Fibroblast of lung (primary cell): ENCODE results near the gene POGLUT2. TPM values are rescaled to one million over a fixed set of nuclear protein-coding genes. Genes with fewer than 3 reads are reported as not detected.

Experiments used
- DNase-seq, 2 donors: peaks; one replicate each; pipeline versions ENCODE4 v3.0.0 to v3.0.0-alpha.2; 2010; ENCODE audit warnings: low read depth in 2 of 2
- H2AFZ ChIP-seq: 2 replicates; pipeline ENCODE4 v1.5.1; 2012; ENCODE audit warnings: low read length, control low read depth, inconsistent platforms
- H3K27ac ChIP-seq: 2 replicates; pipeline ENCODE4 v1.5.1; 2011; ENCODE audit warnings: low read length, control low read depth; ENCODE audit not compliant: insufficient read depth
- H3K27me3 ChIP-seq: 2 replicates; pipeline ENCODE4 v1.5.1; 2011; ENCODE audit warnings: mild to moderate bottlenecking, low read length; ENCODE audit not compliant: control insufficient read depth, insufficient read depth
- H3K36me3 ChIP-seq: 2 replicates; pipeline ENCODE4 v1.5.1; 2011; ENCODE audit warnings: low read length; ENCODE audit not compliant: control insufficient read depth, insufficient read depth
- H3K4me1 ChIP-seq: 2 replicates; pipeline ENCODE4 v1.5.1; 2011; ENCODE audit warnings: low read length; ENCODE audit not compliant: control insufficient read depth, insufficient read depth; ENCODE audit errors: extremely low read depth
- H3K4me2 ChIP-seq: 2 replicates; pipeline ENCODE4 v1.5.1; 2011; ENCODE audit warnings: low read length, control low read depth; ENCODE audit not compliant: insufficient read depth; ENCODE audit errors: extremely low read depth
- H3K4me3 ChIP-seq, 4 experiments: fragments of 200-600 bp in 1 of 4; sonication (generic) in 1 of 4; replicated peaks in 1 of 4; 2 replicates each; pipeline ENCODE4 v1.5.1; 2011 to 2016; ENCODE audit warnings: low read length in 4 of 4, low read depth in 3 of 4, mild to moderate bottlenecking in 3 of 4, control low read depth in 2 of 4, inconsistent platforms in 1 of 4, mixed read lengths in 1 of 4; ENCODE audit not compliant: insufficient read depth in 1 of 4; ENCODE audit errors: control extremely low read depth in 1 of 4
- H3K79me2 ChIP-seq: 2 replicates; pipeline ENCODE4 v1.5.1; 2012; ENCODE audit warnings: mild to moderate bottlenecking, low read length, inconsistent platforms; ENCODE audit not compliant: control insufficient read depth, insufficient read depth
- H3K9ac ChIP-seq: 2 replicates; pipeline ENCODE4 v1.5.1; 2011; ENCODE audit warnings: mild to moderate bottlenecking, low read length, control low read depth; ENCODE audit not compliant: insufficient read depth
- H3K9me3 ChIP-seq: 2 replicates; pipeline ENCODE4 v1.5.1; 2012; ENCODE audit warnings: low read depth, low read length; ENCODE audit not compliant: control insufficient read depth, insufficient read depth
- H4K20me1 ChIP-seq: 2 replicates; pipeline ENCODE4 v1.5.1; 2011; ENCODE audit warnings: low read length; ENCODE audit not compliant: control insufficient read depth, insufficient read depth; ENCODE audit errors: extremely low read depth
- EZH2 ChIP-seq: IDR thresholded peaks from 2 replicates; pipeline ENCODE4 v1.5.1; 2012; ENCODE audit warnings: low read length, control low read depth, mild to moderate bottlenecking; ENCODE audit errors: missing control alignments
- polyA plus RNA-seq, 2 donors: library from polyadenylated mRNA; depleted of rRNA in 1 of 2; stranded (reverse) in 1 of 2; unstranded in 1 of 2; fragments of >200 nt; gene quantifications; 2 replicates each; pipeline ENCODE4 v1.2.1, GENCODE V29; 2011 to 2012; ENCODE audit warnings: missing spikeins in 1 of 2
- total RNA-seq: library from RNA; depleted of rRNA; stranded (reverse); fragments of >200 nt; gene quantifications from 2 replicates; pipeline ENCODE4 v1.2.1, GENCODE V29; 2014
- TF ChIP-seq, protein P1 (sequence below), 2 donors: IDR thresholded peaks in 1 of 2; conservative IDR thresholded peaks in 1 of 2; 1 replicate in 1 of 2; 2 replicates in 1 of 2; pipeline ENCODE4 v1.5.1; 2011 to 2012; ENCODE audit warnings: low read length in 2 of 2, control low read depth in 1 of 2, inconsistent platforms in 1 of 2, low read depth in 1 of 2, mild to moderate bottlenecking in 1 of 2

POGLUT2 gene
- total and polyA plus RNA-seq, 2 donors (not counting 1 experiment from before 2014, with no cell fraction given): 11.7 to 18.1 TPM

DNA sequence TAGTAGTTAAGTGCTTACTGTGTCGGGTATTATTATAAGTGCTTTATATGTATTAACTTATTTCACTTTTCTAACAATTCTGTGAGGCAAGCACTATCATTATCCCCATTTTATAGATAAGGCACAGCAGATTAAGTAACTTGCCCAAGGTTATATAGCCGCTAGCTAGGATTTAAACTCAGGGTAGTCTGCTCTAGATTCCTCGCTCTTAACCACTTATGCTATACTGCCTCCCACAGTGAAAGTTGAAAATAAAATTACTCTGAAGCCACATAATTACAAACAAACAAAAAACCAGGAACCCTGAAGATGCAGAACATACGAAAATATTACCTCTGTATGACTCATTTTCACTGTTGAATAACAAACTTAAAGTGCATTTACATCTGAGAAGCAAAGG lies 29.1 kb downstream of the POGLUT2 start:
- DNase-seq: peak in 1 of 2 donors; percentile 57
- TF ChIP-seq EZH2: no peak
- TF ChIP-seq, protein P1, sequence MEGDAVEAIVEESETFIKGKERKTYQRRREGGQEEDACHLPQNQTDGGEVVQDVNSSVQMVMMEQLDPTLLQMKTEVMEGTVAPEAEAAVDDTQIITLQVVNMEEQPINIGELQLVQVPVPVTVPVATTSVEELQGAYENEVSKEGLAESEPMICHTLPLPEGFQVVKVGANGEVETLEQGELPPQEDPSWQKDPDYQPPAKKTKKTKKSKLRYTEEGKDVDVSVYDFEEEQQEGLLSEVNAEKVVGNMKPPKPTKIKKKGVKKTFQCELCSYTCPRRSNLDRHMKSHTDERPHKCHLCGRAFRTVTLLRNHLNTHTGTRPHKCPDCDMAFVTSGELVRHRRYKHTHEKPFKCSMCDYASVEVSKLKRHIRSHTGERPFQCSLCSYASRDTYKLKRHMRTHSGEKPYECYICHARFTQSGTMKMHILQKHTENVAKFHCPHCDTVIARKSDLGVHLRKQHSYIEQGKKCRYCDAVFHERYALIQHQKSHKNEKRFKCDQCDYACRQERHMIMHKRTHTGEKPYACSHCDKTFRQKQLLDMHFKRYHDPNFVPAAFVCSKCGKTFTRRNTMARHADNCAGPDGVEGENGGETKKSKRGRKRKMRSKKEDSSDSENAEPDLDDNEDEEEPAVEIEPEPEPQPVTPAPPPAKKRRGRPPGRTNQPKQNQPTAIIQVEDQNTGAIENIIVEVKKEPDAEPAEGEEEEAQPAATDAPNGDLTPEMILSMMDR (conservative IDR thresholded peaks at IDR 0.05 in 1 of 2, IDR thresholded peaks at IDR 0.05 in 1 of 2; ENCODE audit: low read depth in 1 of 2, low read length in 2 of 2): peak; percentile 2 to 15
- H3K27me3 ChIP-seq: no peaks in the 10 kb centered on the region

DNA sequence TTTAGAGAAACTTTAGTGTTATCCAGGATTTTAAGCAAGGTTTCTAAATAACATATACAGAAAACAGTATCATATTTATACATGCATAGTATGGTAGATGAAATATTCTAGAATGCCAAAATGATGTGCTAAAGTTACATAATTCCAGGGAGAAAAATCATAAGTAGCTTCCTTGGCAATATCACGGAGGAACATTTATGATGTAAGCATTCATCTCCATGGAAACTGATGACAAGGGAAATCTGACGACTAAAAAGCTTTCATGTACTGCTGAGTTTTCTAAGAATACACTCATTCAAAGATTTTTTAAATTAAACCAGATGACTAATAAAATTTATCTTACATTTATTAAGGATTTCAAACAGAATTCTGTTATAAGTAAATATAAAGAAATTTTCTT lies 29.9 kb downstream of the POGLUT2 start:
- no peak overlapping the region for H3K4me3 ChIP-seq
- H3K27me3 ChIP-seq: no peaks in the 10 kb centered on the region
- H2AFZ ChIP-seq: no peak overlapping the region
- no peak overlapping the region for H3K9ac ChIP-seq
- TF ChIP-seq, protein P1 (conservative IDR thresholded peaks at IDR 0.05 in 1 of 2, IDR thresholded peaks at IDR 0.05 in 1 of 2; ENCODE audit: low read depth in 1 of 2, low read length in 2 of 2): no peak
- no peak for TF ChIP-seq EZH2
- H3K27ac ChIP-seq: no peak overlapping the region
- H3K9me3 ChIP-seq: no peaks in the 10 kb centered on the region
- no peaks in the 10 kb centered on the region for H3K36me3 ChIP-seq
- DNase-seq: peak in 1 of 2 donors; percentile 46
- no peak overlapping the region for H3K4me2 ChIP-seq
- peaks cover 1% of the 10 kb centered on the region for H3K4me1 ChIP-seq
- H3K79me2 ChIP-seq: peaks cover 21% of the 10 kb centered on the region
- no peaks in the 10 kb centered on the region for H4K20me1 ChIP-seq

More for the DNA sequence above, 29.1 kb downstream of the POGLUT2 start:
- Histone ChIP-seq H3K9me3 (no peaks in the 10 kb centered on the region), H3K4me2 (no peak overlapping the region), H3K4me1 (peaks cover 3% of the 10 kb centered on the region), H3K9ac (no peak overlapping the region), H3K27ac (no peak overlapping the region), H3K36me3 (no peaks in the 10 kb centered on the region), H2AFZ (no peak overlapping the region), H4K20me1 (no peaks in the 10 kb centered on the region), H3K4me3 (no peak overlapping the region), H3K79me2 (peaks cover 21% of the 10 kb centered on the region)

DNA sequence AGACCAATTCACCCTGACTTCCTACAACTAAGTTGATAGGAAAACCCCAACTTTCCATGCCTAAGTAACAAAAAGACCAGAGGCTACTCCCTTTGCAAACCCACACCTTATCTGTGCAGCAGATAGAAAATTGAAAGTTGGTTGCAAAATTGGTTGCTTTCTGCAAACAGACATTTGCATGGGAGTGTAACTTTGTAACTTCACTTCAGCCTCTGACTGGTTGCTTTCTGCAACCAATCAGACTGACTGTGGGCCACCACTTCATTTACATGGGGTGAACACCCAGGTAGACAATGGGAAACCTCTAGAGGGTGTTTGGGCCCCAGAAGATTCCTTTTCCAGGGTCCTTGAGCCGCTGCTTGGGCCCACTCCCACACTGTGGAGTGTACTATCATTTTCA lies 35.0 kb downstream of the POGLUT2 start:
- no peak for DNase-seq
- no peaks in the 10 kb centered on the region for H4K20me1 ChIP-seq
- no peak overlapping the region for H2AFZ ChIP-seq
- no peaks in the 10 kb centered on the region for H3K4me1 ChIP-seq
- H3K27ac ChIP-seq: no peak overlapping the region
- no peaks in the 10 kb centered on the region for H3K27me3 ChIP-seq
- H3K9me3 ChIP-seq: no peaks in the 10 kb centered on the region
- H3K4me3 ChIP-seq: no peak overlapping the region
- H3K36me3 ChIP-seq: no peaks in the 10 kb centered on the region
- no peak overlapping the region for H3K9ac ChIP-seq
- TF ChIP-seq EZH2: no peak
- TF ChIP-seq, protein P1 (conservative IDR thresholded peaks at IDR 0.05 in 1 of 2, IDR thresholded peaks at IDR 0.05 in 1 of 2; ENCODE audit: low read depth in 1 of 2, low read length in 2 of 2): no peak
- H3K79me2 ChIP-seq: no peaks in the 10 kb centered on the region
- H3K4me2 ChIP-seq: no peak overlapping the region
